GM18858 (cell line): ENCODE results near the gene SCN4B.
"Not testable (repeated sequence)": the region's sequence is repeated elsewhere in the genome, so short reads cannot be mapped to it uniquely, and the experiment has no call there.

Source experiments
- ATAC-seq: cut with Tn5 transposase; IDR thresholded peaks from one replicate; pipeline ENCODE4 v1.9.1; 2021; ENCODE audit not compliant: unreplicated experiment

Gene SCN4B

GRCh38 chr11:118152552-118153471 is at the start of gene SCN4B:
TSS of gene SCN4B (minus strand) at chr11:118152823. CDS start at chr11:118152673, 150 bp downstream.
- no peak for ATAC-seq

- ATAC-seq = no peak
Observed at GRCh38 chr11:118201966-118202365, 49.3 kb upstream of the SCN4B start.

- no peak for ATAC-seq
Observed at GRCh38 chr11:118200901-118201680, 48.5 kb upstream of the SCN4B start.

- no peak for ATAC-seq
Observed at GRCh38 chr11:118200497-118200896, 47.9 kb upstream of the SCN4B start.

GRCh38 chr11:118199135-118199534 is 46.5 kb upstream of the SCN4B start:
- no peak for ATAC-seq

GRCh38 chr11:118198370-118198769 is 45.7 kb upstream of the SCN4B start:
- ATAC-seq = no peak

GRCh38 chr11:118194835-118195627 is 42.4 kb upstream of the SCN4B start:
- ATAC-seq = no peak

GRCh38 chr11:118193910-118194566 is 41.4 kb upstream of the SCN4B start:
- no peak for ATAC-seq

- ATAC-seq = not testable (repeated sequence)
Observed at GRCh38 chr11:118192817-118193216, 40.2 kb upstream of the SCN4B start.

GRCh38 chr11:118190942-118191506 is 38.4 kb upstream of the SCN4B start:
- ATAC-seq = not testable (repeated sequence)

GRCh38 chr11:118186346-118187107 is 33.9 kb upstream of the SCN4B start:
- no peak for ATAC-seq

GRCh38 chr11:118184784-118185579 is 32.4 kb upstream of the SCN4B start:
- ATAC-seq = no peak

GRCh38 chr11:118183691-118184090 is 31.1 kb upstream of the SCN4B start:
- not testable (repeated sequence) for ATAC-seq

- ATAC-seq = no peak
Observed at GRCh38 chr11:118180300-118180703, 27.7 kb upstream of the SCN4B start.

GRCh38 chr11:118176778-118177134 is 24.1 kb upstream of the SCN4B start:
- ATAC-seq = no peak

- ATAC-seq = no peak
Observed at GRCh38 chr11:118175993-118176777, 23.6 kb upstream of the SCN4B start, which contains the start of gene SCN2B. TSS of gene SCN2B (minus strand) at chr11:118176639. CDS start at chr11:118176431, 208 bp downstream.

- ATAC-seq = no peak
Observed at GRCh38 chr11:118175031-118175992, 22.7 kb upstream of the SCN4B start.
